ENCODE results near the gene MYO5A.

MYO5A gene

GRCh38 chr15:52392008-52392687 is 136.5 kb downstream of the MYO5A start:
- TF ChIP-seq GATA3 (IDR thresholded peaks at IDR 0.05; ENCODE audit: low read depth, low read length) (no peak), GATA2 (IDR thresholded peaks at IDR 0.05; ENCODE audit: low read depth, low read length) (no peak)

DNA sequence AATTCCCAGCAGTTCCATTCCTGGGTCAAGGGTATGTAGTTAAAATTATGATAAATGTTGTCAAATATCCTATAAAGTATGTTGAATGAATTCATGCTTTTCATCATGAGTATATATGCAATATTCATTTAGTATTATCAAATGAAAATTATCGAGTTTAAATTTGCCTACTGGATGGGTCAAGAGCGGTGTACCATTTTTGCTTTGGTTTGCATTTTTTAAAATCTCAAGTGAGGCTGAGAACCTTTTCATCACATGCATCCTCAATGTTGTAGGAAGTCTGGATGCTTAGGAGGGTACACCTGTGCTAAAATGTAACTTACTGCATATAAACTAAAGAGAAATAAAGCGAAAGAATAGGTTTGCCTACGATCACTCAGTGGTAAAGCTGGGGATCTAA is 137.6 kb downstream of the MYO5A start:
- TF ChIP-seq GATA3 (IDR thresholded peaks at IDR 0.05; ENCODE audit: low read depth, low read length) (no peak), GATA2 (IDR thresholded peaks at IDR 0.05; ENCODE audit: low read depth, low read length) (no peak)

DNA sequence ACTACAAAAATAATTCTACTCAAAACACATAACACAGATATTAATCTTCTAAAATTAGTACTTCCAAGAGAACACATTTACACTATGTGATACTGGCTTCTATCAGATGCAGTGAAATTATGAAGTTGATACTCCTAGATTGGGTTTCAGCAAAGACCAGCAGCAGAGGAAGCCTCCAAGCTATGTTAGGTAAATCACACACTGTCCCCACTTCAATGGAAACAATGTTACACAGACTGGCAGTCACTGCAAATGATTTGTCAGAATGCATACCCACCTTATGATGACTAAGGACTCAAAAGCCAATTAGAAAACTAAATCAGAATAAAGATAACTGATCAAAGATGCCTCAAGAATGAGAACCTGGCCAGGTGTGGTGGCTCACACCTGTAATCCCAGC is 143.0 kb downstream of the MYO5A start:
- TF ChIP-seq GATA2 (IDR thresholded peaks at IDR 0.05; ENCODE audit: low read depth, low read length) (no peak), GATA3 (IDR thresholded peaks at IDR 0.05; ENCODE audit: low read depth, low read length) (no peak)

DNA sequence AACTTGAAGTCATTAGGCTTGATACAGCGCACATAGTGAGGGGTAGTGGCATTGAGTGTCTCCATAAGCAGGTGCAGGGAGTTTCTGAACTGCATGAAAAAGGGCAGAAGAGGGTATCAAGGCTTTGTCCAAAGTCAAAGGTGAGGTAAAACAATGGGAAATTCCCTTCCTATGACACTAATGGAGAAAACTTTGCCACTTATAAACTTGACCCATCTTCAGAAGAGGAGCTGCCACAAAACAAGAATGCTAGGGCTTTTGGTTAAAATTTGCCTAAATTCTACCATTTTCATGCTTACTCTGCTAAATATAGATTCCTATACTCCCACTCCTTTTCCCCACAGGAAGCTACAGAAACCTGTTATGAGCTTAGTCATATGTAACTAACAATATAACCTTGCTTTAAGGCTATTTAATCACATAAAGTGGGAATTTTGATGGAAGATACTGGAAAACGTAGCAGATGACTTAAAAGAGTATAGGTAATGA is 145.5 kb downstream of the MYO5A start:
- no peak for TF ChIP-seq GATA2 (IDR thresholded peaks at IDR 0.05; ENCODE audit: low read depth, low read length)
- TF ChIP-seq GATA3 (IDR thresholded peaks at IDR 0.05; ENCODE audit: low read depth, low read length): no peak

DNA sequence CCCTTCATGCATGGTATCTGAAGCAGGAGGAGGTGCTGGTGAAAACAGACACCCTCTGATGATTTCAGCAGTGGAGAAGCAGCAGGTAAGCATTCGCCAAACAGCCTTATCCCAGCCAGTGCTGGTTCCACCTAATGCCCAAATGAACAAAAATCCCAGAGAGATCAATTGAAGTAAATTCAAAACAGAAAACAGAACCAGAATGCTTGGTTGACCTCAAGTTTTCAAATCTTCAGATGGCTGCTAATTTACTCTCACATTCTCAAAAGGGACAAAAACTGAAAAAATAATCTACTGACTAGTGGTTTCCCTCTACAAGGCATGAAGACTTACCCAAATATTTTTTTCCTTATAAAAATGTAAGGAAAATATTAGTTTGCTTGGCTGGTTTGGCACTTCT is 146.0 kb downstream of the MYO5A start:
- TF ChIP-seq GATA2 (IDR thresholded peaks at IDR 0.05; ENCODE audit: low read depth, low read length) (no peak), GATA3 (IDR thresholded peaks at IDR 0.05; ENCODE audit: low read depth, low read length) (no peak)

DNA sequence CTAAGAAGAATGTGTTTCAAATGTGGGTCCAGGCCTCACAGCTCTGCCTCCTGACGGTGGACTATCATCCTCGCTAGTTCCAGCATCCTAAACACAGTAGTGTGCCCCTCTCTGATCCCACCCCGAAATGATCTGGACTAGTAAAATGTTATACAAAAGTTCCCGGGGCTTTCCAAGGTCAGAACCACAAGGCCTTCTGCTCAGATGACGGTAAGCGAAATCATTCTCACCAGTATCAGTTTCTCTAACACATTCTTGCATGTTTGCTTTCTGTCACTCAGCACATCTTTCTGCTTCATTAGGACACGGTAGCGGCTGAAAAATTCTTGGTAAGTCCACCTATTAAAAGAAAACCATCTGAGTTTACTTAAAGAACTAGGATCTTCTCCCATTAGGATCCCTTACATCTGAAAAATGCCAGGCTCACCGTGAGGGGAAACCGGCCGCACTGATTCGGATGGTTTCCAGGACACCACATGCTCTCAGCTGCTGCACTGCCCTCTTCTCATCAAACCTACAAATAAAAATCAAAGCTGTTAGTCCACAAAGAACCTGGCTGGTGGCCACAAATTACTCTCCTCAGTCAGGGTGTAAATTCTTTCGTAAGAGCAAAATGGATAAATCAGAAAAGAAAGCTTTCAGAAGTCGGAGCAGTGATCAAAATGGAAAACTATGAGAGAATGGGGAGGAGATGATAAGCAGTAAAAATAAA is 149.1 kb downstream of the MYO5A start:
- no peak for TF ChIP-seq GATA3 (IDR thresholded peaks at IDR 0.05; ENCODE audit: low read depth, low read length)
- TF ChIP-seq GATA2 (IDR thresholded peaks at IDR 0.05; ENCODE audit: low read depth, low read length): no peak

- no peak for TF ChIP-seq GATA2 (IDR thresholded peaks at IDR 0.05; ENCODE audit: low read depth, low read length)
- TF ChIP-seq GATA3 (IDR thresholded peaks at IDR 0.05; ENCODE audit: low read depth, low read length): no peak
These were observed 149.8 kb downstream of the MYO5A start for GRCh38 chr15:52378746-52379394.

- TF ChIP-seq GATA3 (IDR thresholded peaks at IDR 0.05; ENCODE audit: low read depth, low read length): no peak
- no peak for TF ChIP-seq GATA2 (IDR thresholded peaks at IDR 0.05; ENCODE audit: low read depth, low read length)
These were observed 158.7 kb downstream of the MYO5A start for GRCh38 chr15:52370010-52370409.

DNA sequence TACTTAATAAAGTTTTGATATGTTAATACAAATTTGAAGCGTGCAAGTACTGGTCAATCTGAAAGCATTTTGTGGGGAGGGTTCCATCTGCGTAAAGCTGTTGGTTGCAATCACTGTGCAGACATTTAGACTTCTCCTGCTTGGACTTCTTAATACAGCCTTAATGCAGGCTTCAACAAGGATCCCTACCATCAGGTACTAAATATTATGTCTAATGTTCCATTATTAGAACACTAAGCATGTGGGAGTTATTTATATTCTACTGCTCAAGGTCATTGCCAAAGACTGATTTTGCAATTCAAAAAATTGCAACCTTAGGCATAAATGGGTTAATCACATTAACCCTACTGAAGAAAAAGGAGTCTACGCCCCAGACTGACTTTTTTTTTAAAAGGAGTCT is 159.2 kb downstream of the MYO5A start:
- TF ChIP-seq GATA3 (IDR thresholded peaks at IDR 0.05; ENCODE audit: low read depth, low read length) (no peak), GATA2 (IDR thresholded peaks at IDR 0.05; ENCODE audit: low read depth, low read length) (no peak)

GRCh38 chr15:52369030-52369429 is 159.7 kb downstream of the MYO5A start:
- TF ChIP-seq GATA3 (IDR thresholded peaks at IDR 0.05; ENCODE audit: low read depth, low read length): no peak
- no peak for TF ChIP-seq GATA2 (IDR thresholded peaks at IDR 0.05; ENCODE audit: low read depth, low read length)

- TF ChIP-seq GATA3 (IDR thresholded peaks at IDR 0.05; ENCODE audit: low read depth, low read length): no peak
- no peak for TF ChIP-seq GATA2 (IDR thresholded peaks at IDR 0.05; ENCODE audit: low read depth, low read length)
These were observed 160.3 kb downstream of the MYO5A start for GRCh38 chr15:52368402-52368801.

DNA sequence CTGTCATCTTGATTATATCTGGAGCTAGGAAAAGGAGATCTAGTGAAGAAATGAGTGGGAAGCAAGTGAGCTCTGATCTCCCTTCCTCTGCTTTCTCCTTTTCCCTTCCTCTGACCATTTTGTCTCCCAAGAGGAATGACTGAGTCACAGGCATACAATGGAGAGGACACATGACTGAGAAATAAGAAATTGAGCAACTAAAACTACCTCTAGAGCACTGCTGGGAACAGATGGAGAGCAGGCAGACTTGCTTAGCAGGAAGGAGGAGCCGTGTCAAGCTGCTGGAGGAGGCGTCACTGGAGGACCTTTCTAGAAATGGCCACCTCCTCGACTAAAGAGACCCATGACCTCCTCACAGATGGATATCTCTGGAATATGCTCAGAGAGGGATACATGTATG is 166.2 kb downstream of the MYO5A start:
- no peak for TF ChIP-seq GATA2 (IDR thresholded peaks at IDR 0.05; ENCODE audit: low read depth, low read length)
- TF ChIP-seq GATA3 (IDR thresholded peaks at IDR 0.05; ENCODE audit: low read depth, low read length): no peak

GRCh38 chr15:52361975-52362494 is 166.6 kb downstream of the MYO5A start:
- no peak for TF ChIP-seq GATA2 (IDR thresholded peaks at IDR 0.05; ENCODE audit: low read depth, low read length)
- TF ChIP-seq GATA3 (IDR thresholded peaks at IDR 0.05; ENCODE audit: low read depth, low read length): no peak

GRCh38 chr15:52361494-52361893 is 167.2 kb downstream of the MYO5A start:
- TF ChIP-seq GATA2 (IDR thresholded peaks at IDR 0.05; ENCODE audit: low read depth, low read length): no peak
- TF ChIP-seq GATA3 (IDR thresholded peaks at IDR 0.05; ENCODE audit: low read depth, low read length): no peak
